ENCODE results near the gene PRIM2. TPM values are rescaled to one million over a fixed set of nuclear protein-coding genes. Genes with fewer than 3 reads are reported as not detected.
"Not testable (repeated sequence)": the region's sequence is repeated elsewhere in the genome, so short reads cannot be mapped to it uniquely, and the experiment has no call there.

Gene PRIM2
- total and polyA plus RNA-seq, 10 of the 15 experiments (the other 5 are each of a cell fraction or from before 2014, with no cell fraction given), result 13.2 to 38.6 (median 25.1) TPM

- H3K4me3 ChIP-seq; ATAC-seq; H4K20me1 ChIP-seq (ENCODE audit: control insufficient read depth, insufficient read depth); H3K27me3 ChIP-seq (replicated peaks in 1 of 2; ENCODE audit: control insufficient read depth in 2 of 2, insufficient read depth in 2 of 2, low read length in 1 of 2); SMC1A ChIA-PET (ENCODE audit: uncharacterized antibody, unreplicated experiment); in situ Hi-C loops (cut with MboI); H3K27ac ChIP-seq (ENCODE audit: control insufficient read depth, insufficient read depth); H3K36me3 ChIP-seq (ENCODE audit: control insufficient read depth in 2 of 2, insufficient read depth in 2 of 2, low read length in 1 of 2); H2AFZ ChIP-seq (ENCODE audit: control insufficient read depth, low read depth, low read length); RAD21 ChIA-PET (ENCODE audit: unreplicated experiment); POLR2A ChIA-PET; DNase-seq (ENCODE audit: low read depth, low spot score); intact Hi-C loops (cut with micrococcal nuclease; ENCODE audit: unreplicated experiment); H3K9ac ChIP-seq (ENCODE audit: control insufficient read depth, insufficient read depth, low read length); H3K4me2 ChIP-seq (ENCODE audit: control insufficient read depth, insufficient read depth); H3K79me2 ChIP-seq (ENCODE audit: control insufficient read depth, insufficient read depth, low read length); BruUV-seq (replicated peaks); H3K4me1 ChIP-seq (ENCODE audit: control insufficient read depth, insufficient read depth, low read length); H3K9me3 ChIP-seq (replicated peaks; ENCODE audit: control insufficient read depth, insufficient read depth, low read length); FAIRE-seq; CTCF ChIA-PET: not testable (repeated sequence)
- 96% methylated on average over 2 of the region's 2 CpGs for WGBS (ENCODE audit: insufficient coverage, insufficient replicate concordance, low lambda C conversion rate, missing lambda C conversion rate)
These were observed 205.8 kb downstream of the PRIM2 start for GRCh38 chr6:57523221-57523620.

GRCh38 chr6:57529755-57530154, 212.3 kb downstream of the PRIM2 start:
- in situ Hi-C loops (cut with MboI); intact Hi-C loops (cut with micrococcal nuclease; ENCODE audit: unreplicated experiment): not testable (repeated sequence)

GRCh38 chr6:57532660-57533059, 215.2 kb downstream of the PRIM2 start:
- DNase-seq (ENCODE audit: low read depth, low spot score); SMC1A ChIA-PET (ENCODE audit: uncharacterized antibody, unreplicated experiment); H3K4me3 ChIP-seq; BruUV-seq (replicated peaks); H3K4me2 ChIP-seq (ENCODE audit: control insufficient read depth, insufficient read depth); H3K36me3 ChIP-seq (ENCODE audit: control insufficient read depth in 2 of 2, insufficient read depth in 2 of 2, low read length in 1 of 2); H3K79me2 ChIP-seq (ENCODE audit: control insufficient read depth, insufficient read depth, low read length); CTCF ChIA-PET; H3K9me3 ChIP-seq (replicated peaks; ENCODE audit: control insufficient read depth, insufficient read depth, low read length); FAIRE-seq; POLR2A ChIA-PET; ATAC-seq; in situ Hi-C loops (cut with MboI); H3K27ac ChIP-seq (ENCODE audit: control insufficient read depth, insufficient read depth); H3K9ac ChIP-seq (ENCODE audit: control insufficient read depth, insufficient read depth, low read length); RAD21 ChIA-PET (ENCODE audit: unreplicated experiment); H2AFZ ChIP-seq (ENCODE audit: control insufficient read depth, low read depth, low read length); intact Hi-C loops (cut with micrococcal nuclease; ENCODE audit: unreplicated experiment); H3K4me1 ChIP-seq (ENCODE audit: control insufficient read depth, insufficient read depth, low read length); H4K20me1 ChIP-seq (ENCODE audit: control insufficient read depth, insufficient read depth); H3K27me3 ChIP-seq (replicated peaks in 1 of 2; ENCODE audit: control insufficient read depth in 2 of 2, insufficient read depth in 2 of 2, low read length in 1 of 2): not testable (repeated sequence)
- 0 out of 2 replicates have a peak, but pooled peaks have one; percentile 29 for TF ChIP-seq BMI1 (IDR thresholded peaks at IDR 0.05; ENCODE audit: borderline replicate concordance)
- 100% methylated on average over 2 of the region's 2 CpGs for WGBS (ENCODE audit: insufficient coverage, insufficient replicate concordance, low lambda C conversion rate, missing lambda C conversion rate)

More at GRCh38 chr6:57529755-57530154, 212.3 kb downstream of the PRIM2 start:
- POLR2A ChIA-PET; H3K27me3 ChIP-seq (replicated peaks in 1 of 2; ENCODE audit: control insufficient read depth in 2 of 2, insufficient read depth in 2 of 2, low read length in 1 of 2); H3K4me2 ChIP-seq (ENCODE audit: control insufficient read depth, insufficient read depth); H3K9me3 ChIP-seq (replicated peaks; ENCODE audit: control insufficient read depth, insufficient read depth, low read length); H3K9ac ChIP-seq (ENCODE audit: control insufficient read depth, insufficient read depth, low read length); H3K4me1 ChIP-seq (ENCODE audit: control insufficient read depth, insufficient read depth, low read length); FAIRE-seq; BruUV-seq (replicated peaks); CTCF ChIA-PET; H3K79me2 ChIP-seq (ENCODE audit: control insufficient read depth, insufficient read depth, low read length); RAD21 ChIA-PET (ENCODE audit: unreplicated experiment); DNase-seq (ENCODE audit: low read depth, low spot score); H2AFZ ChIP-seq (ENCODE audit: control insufficient read depth, low read depth, low read length); H3K4me3 ChIP-seq; SMC1A ChIA-PET (ENCODE audit: uncharacterized antibody, unreplicated experiment); H3K36me3 ChIP-seq (ENCODE audit: control insufficient read depth in 2 of 2, insufficient read depth in 2 of 2, low read length in 1 of 2); H4K20me1 ChIP-seq (ENCODE audit: control insufficient read depth, insufficient read depth); H3K27ac ChIP-seq (ENCODE audit: control insufficient read depth, insufficient read depth): not testable (repeated sequence)
- no CpG with 5 or more reads among the region's 1 CpG for WGBS (ENCODE audit: insufficient coverage, insufficient replicate concordance, low lambda C conversion rate, missing lambda C conversion rate)
- peak; percentile 66 for ATAC-seq

- H4K20me1 ChIP-seq (ENCODE audit: control insufficient read depth, insufficient read depth); CTCF ChIA-PET; H3K4me3 ChIP-seq; H3K27ac ChIP-seq (ENCODE audit: control insufficient read depth, insufficient read depth); POLR2A ChIA-PET; in situ Hi-C loops (cut with MboI); H3K9me3 ChIP-seq (replicated peaks; ENCODE audit: control insufficient read depth, insufficient read depth, low read length); intact Hi-C loops (cut with micrococcal nuclease; ENCODE audit: unreplicated experiment); H3K27me3 ChIP-seq (replicated peaks in 1 of 2; ENCODE audit: control insufficient read depth in 2 of 2, insufficient read depth in 2 of 2, low read length in 1 of 2); H3K9ac ChIP-seq (ENCODE audit: control insufficient read depth, insufficient read depth, low read length); H3K36me3 ChIP-seq (ENCODE audit: control insufficient read depth in 2 of 2, insufficient read depth in 2 of 2, low read length in 1 of 2); H3K4me1 ChIP-seq (ENCODE audit: control insufficient read depth, insufficient read depth, low read length); H3K4me2 ChIP-seq (ENCODE audit: control insufficient read depth, insufficient read depth); SMC1A ChIA-PET (ENCODE audit: uncharacterized antibody, unreplicated experiment); ATAC-seq; H2AFZ ChIP-seq (ENCODE audit: control insufficient read depth, low read depth, low read length); H3K79me2 ChIP-seq (ENCODE audit: control insufficient read depth, insufficient read depth, low read length); DNase-seq (ENCODE audit: low read depth, low spot score); RAD21 ChIA-PET (ENCODE audit: unreplicated experiment); BruUV-seq (replicated peaks); FAIRE-seq: not testable (repeated sequence)
- no CpG with 5 or more reads among the region's 2 CpGs for WGBS (ENCODE audit: insufficient coverage, insufficient replicate concordance, low lambda C conversion rate, missing lambda C conversion rate)
These were observed 217.7 kb downstream of the PRIM2 start for GRCh38 chr6:57535121-57535520.
